C4-2B (cell line): ENCODE results near the gene ARAP1.

Experiments
- CTCF ChIP-seq: fragments of 450-650 bp; conservative IDR thresholded peaks from 2 replicates; pipeline ENCODE4 v1.5.1; 2017; ENCODE audit warnings: mild to moderate bottlenecking
- ZFX ChIP-seq: fragments of 450-650 bp; IDR thresholded peaks from 2 replicates; pipeline ENCODE4 v1.6.1; 2017

- TF ChIP-seq CTCF (no peak), ZFX (no peak)
Observed at GRCh38 chr11:72685560-72686480, 66.4 kb downstream of the ARAP1 start.
